Body of pancreas (tissue), 4 donors: ENCODE measurements around the gene NOXO1. TPM values are rescaled to one million over a fixed set of nuclear protein-coding genes. Genes with fewer than 3 reads are reported as not detected.

Experiments used
- ATAC-seq: fragments of 150-250 bp; one replicate; pipeline ENCODE4 v1.9.1; 2016
- DNase-seq, 4 donors: peaks; one replicate each; pipeline ENCODE4 v3.0.0-alpha.2; 2019
- H3K27ac ChIP-seq, 4 donors: fragments of 200-600 bp; sonication (generic); 1 replicate in 3 of 4; 2 replicates in 1 of 4; pipeline versions ENCODE4 v1.5.1 to v1.6.1; 2016 to 2019; ENCODE audit warnings: mild to moderate bottlenecking in 1 of 4, mixed read lengths in 1 of 4, moderate library complexity in 1 of 4
- H3K27me3 ChIP-seq, 2 donors: fragments of 200-600 bp; sonication (generic); one replicate each; pipeline ENCODE4 v1.6.0; 2016; ENCODE audit warnings: mild to moderate bottlenecking in 1 of 2
- H3K36me3 ChIP-seq, 2 donors: fragments of 200-600 bp; sonication (generic); replicated peaks in 1 of 2; 2 replicates each; pipeline ENCODE4 v1.5.1; 2016; ENCODE audit warnings: low read depth in 2 of 2; ENCODE audit not compliant: insufficient read depth in 1 of 2
- H3K4me1 ChIP-seq: fragments of 200-600 bp; sonication (generic); one replicate; pipeline ENCODE4 v1.6.0; 2016
- H3K4me3 ChIP-seq, 2 donors: fragments of 200-600 bp; sonication (generic); 1 replicate in 1 of 2; 2 replicates in 1 of 2; pipeline ENCODE4 v1.5.1; 2016 to 2019
- H3K9me3 ChIP-seq, 3 donors: fragments of 200-600 bp; sonication (generic); 1 replicate in 2 of 3; 2 replicates in 1 of 3; pipeline ENCODE4 v1.5.1; 2016
- POLR2A ChIP-seq, 3 donors: fragments of 450-650 bp; IDR thresholded peaks; one replicate each; pipeline ENCODE4 v1.6.1; 2016; ENCODE audit warnings: antibody characterized with exemption in 3 of 3, mild to moderate bottlenecking in 2 of 3
- WGBS, 2 donors: methylation state at CpG; one replicate each; pipeline ENCODE4 v1.1.5; 2017; 5-methylcytosine and 5-hydroxymethylcytosine counted together
- intact Hi-C: fragments of 100-400 bp; cut with DNase I; formaldehyde crosslinking; loops from one replicate; pipeline ENCODE4 v1.15.1; 2023
- total RNA-seq, 2 donors: library from RNA; depleted of rRNA; stranded (reverse); fragments of >200 nt; gene quantifications; one replicate each; pipeline ENCODE4 v1.1.0, GENCODE V29; 2016
- TF ChIP-seq, protein P1 (sequence below), 7 experiments: fragments of 450-650 bp in 4 of 7; fragments of 200-600 bp in 3 of 7; sonication (generic) in 3 of 7; IDR thresholded peaks; one replicate each; pipeline ENCODE4 v1.5.1; 2016 to 2019; ENCODE audit warnings: antibody characterized with exemption in 7 of 7

The NOXO1 gene
- total RNA-seq, 2 donors from 2014 or later = not detected

GRCh38 chr16:1985466-1986150, 4.3 kb upstream of the NOXO1 start:
- 88 to 100% methylated on average over 2 to 12 of the region's 14 CpGs for WGBS, 2 donors
- H3K9me3 ChIP-seq = no peaks in the 10 kb centered on the region
- no peak overlapping the region for H3K4me3 ChIP-seq
- H3K4me1 ChIP-seq = peaks cover 61% of the 10 kb centered on the region
- TF ChIP-seq, protein P1, sequence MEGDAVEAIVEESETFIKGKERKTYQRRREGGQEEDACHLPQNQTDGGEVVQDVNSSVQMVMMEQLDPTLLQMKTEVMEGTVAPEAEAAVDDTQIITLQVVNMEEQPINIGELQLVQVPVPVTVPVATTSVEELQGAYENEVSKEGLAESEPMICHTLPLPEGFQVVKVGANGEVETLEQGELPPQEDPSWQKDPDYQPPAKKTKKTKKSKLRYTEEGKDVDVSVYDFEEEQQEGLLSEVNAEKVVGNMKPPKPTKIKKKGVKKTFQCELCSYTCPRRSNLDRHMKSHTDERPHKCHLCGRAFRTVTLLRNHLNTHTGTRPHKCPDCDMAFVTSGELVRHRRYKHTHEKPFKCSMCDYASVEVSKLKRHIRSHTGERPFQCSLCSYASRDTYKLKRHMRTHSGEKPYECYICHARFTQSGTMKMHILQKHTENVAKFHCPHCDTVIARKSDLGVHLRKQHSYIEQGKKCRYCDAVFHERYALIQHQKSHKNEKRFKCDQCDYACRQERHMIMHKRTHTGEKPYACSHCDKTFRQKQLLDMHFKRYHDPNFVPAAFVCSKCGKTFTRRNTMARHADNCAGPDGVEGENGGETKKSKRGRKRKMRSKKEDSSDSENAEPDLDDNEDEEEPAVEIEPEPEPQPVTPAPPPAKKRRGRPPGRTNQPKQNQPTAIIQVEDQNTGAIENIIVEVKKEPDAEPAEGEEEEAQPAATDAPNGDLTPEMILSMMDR (IDR thresholded peaks at IDR 0.05) = no peak
- TF ChIP-seq POLR2A (IDR thresholded peaks at IDR 0.05) = no peak
- peaks cover 0 to 14% of the 10 kb centered on the region in 2 donors for H3K27me3 ChIP-seq
- DNase-seq = no peak
- H3K27ac ChIP-seq = no peak overlapping the region
- intact Hi-C loops = no loop called here
- H3K36me3 ChIP-seq = peaks cover 0 to 2% of the 10 kb centered on the region in 2 donors
- ATAC-seq = no peak

GRCh38 chr16:1984347-1985225, 3.3 kb upstream of the NOXO1 start:
- TF ChIP-seq POLR2A (IDR thresholded peaks at IDR 0.05) = no peak
- TF ChIP-seq, protein P1 (IDR thresholded peaks at IDR 0.05) = no peak
- peaks cover 0 to 2% of the 10 kb centered on the region in 2 donors for H3K36me3 ChIP-seq
- intact Hi-C loops = no loop called here
- peaks cover 0 to 9% of the 10 kb centered on the region in 2 donors for H3K27me3 ChIP-seq
- DNase-seq (peak in 1 of 4 donors; percentile 44), ATAC-seq (peak; percentile 1)
- H3K4me1 ChIP-seq = peaks cover 65% of the 10 kb centered on the region
- no peaks in the 10 kb centered on the region for H3K9me3 ChIP-seq
- peak overlapping the region; percentile 20 to 84 (median 79) for H3K27ac ChIP-seq
- H3K4me3 ChIP-seq = peak overlapping the region; percentile 77 to 90
- 10 to 21% methylated on average over 12 to 58 of the region's 58 CpGs for WGBS, 2 donors

- H3K4me3 ChIP-seq = peak within 1 kb of the TSS; percentile 77 to 90
- no peaks in the 10 kb centered on the region for H3K9me3 ChIP-seq
- peak; percentile 85 for ATAC-seq
- WGBS, 2 donors = 0% methylated on average over 2 to 109 of the region's 109 CpGs
- peaks cover 0 to 3% of the 10 kb centered on the region in 2 donors for H3K27me3 ChIP-seq
- TF ChIP-seq, protein P1 (IDR thresholded peaks at IDR 0.05) = peak in 6 of 7 experiments; percentile 15 to 47 (median 30)
- peak; percentile 45 to 67 (median 59) for TF ChIP-seq POLR2A (IDR thresholded peaks at IDR 0.05)
- peak; percentile 91 to 92 (median 92) for DNase-seq
- peaks cover 0 to 2% of the 10 kb centered on the region in 2 donors for H3K36me3 ChIP-seq
- intact Hi-C loops = no loop called here
- H3K4me1 ChIP-seq = peaks cover 62% of the 10 kb centered on the region
- peak within 1 kb of the TSS; percentile 56 to 84 (median 79) for H3K27ac ChIP-seq
Observed at GRCh38 chr16:1983544-1984346, 2.5 kb upstream of the NOXO1 start, which contains the start of gene GFER. Gene GFER, plus strand, starts transcription at chr16:1984193. Its CDS starts 26 bp downstream, at chr16:1984219.

DNA sequence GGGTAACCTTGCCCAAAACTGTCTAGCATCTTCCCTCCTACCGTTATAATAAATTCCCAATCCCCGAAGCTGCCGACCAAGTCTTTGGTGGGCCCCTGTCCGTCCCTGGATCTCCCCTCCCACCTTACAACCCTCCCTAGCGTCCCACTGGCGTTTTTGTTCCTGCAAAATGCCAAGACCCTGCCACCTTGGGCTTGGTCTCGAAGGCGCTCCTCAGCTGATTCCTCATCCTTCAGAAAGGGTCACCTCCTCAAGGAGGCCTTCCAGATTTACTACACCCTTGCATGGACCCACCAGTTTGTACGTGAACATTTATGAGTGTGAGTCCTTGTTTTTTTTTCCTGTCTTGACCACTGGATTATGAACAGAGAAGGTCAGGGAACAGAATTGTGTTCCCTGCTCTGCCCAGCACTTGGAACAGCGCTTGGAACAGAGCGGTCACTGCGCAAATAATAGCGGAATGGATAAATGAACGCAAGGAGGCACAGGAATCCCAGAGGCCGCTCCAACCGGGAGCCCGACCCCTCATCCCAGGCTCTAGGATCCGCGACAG, 1.8 kb upstream of the NOXO1 start:
- no peak for DNase-seq
- no peak for ATAC-seq
- intact Hi-C loops = no loop called here
- no peak for TF ChIP-seq POLR2A (IDR thresholded peaks at IDR 0.05)
- TF ChIP-seq, protein P1 (IDR thresholded peaks at IDR 0.05) = peak in 1 of 7 experiments; percentile 5
- peak overlapping the region in 3 of 4 donors; percentile 78 to 84 (median 80) for H3K27ac ChIP-seq
- H3K4me3 ChIP-seq = peak overlapping the region in 1 of 2 donors; percentile 11
- H3K4me1 ChIP-seq = peaks cover 62% of the 10 kb centered on the region
- H3K9me3 ChIP-seq = no peaks in the 10 kb centered on the region
- H3K36me3 ChIP-seq = peaks cover 0 to 2% of the 10 kb centered on the region in 2 donors
- WGBS, 2 donors = 29 to 38% methylated on average over 16 to 19 of the region's 19 CpGs
- no peaks in the 10 kb centered on the region for H3K27me3 ChIP-seq
